GM12878 (cell line): ENCODE data around the gene AIDA. TPM values are rescaled to one million over a fixed set of nuclear protein-coding genes. Genes with fewer than 3 reads are reported as not detected.

ENCODE experiments used
- ATAC-seq: fragments of 200-7000 bp; cut with Tn5 transposase; 3 replicates; pipeline ENCODE4 v1.9.1; 2020; ENCODE audit warnings: mild to moderate bottlenecking, moderate library complexity
- BruUV-seq: library from RNA; stranded (reverse); fragments of 400-500 nt; replicated peaks from 2 replicates; lab custom pipeline; 2021; lab: Mats Ljungman, UMichigan
- CTCF ChIA-PET: fragments of 300-600 bp; sonication (Branson Sonifier 250); formaldehyde crosslinking; extraction: SDS; loops from one replicate; lab custom pipeline; 2021; ENCODE audit warnings: inconsistent platforms; lab: Yijun Ruan, JAX
- POLR2A ChIA-PET: fragments of 350-600 bp; formaldehyde crosslinking; extraction: SDS; loops from one replicate; lab custom pipeline; 2021; ENCODE audit warnings: inconsistent platforms; lab: Charles Lee
- RAD21 ChIA-PET: fragments of 300-600 bp; sonication (Branson Sonifier 250); formaldehyde crosslinking; loops from one replicate; lab custom pipeline; 2023; ENCODE audit warnings: antibody characterized with exemption; ENCODE audit not compliant: unreplicated experiment; lab: Charles Lee
- SMC1A ChIA-PET: fragments of 300-600 bp; sonication (Branson Sonifier 250); formaldehyde crosslinking; loops from one replicate; lab custom pipeline; 2023; ENCODE audit not compliant: unreplicated experiment, uncharacterized antibody; lab: Charles Lee
- DNase-seq: peaks from one replicate; pipeline ENCODE4 v3.0.0-alpha.2; 2011; ENCODE audit warnings: low read depth, low spot score
- FAIRE-seq: peaks from 3 replicates; lab custom pipeline; 2011; peaks lifted over from hg19 to GRCh38; lab: Jason Lieb, UNC
- H2AFZ ChIP-seq: 2 replicates; pipeline ENCODE4 v1.6.0; 2011; ENCODE audit warnings: low read depth, low read length, control low read depth; ENCODE audit not compliant: control insufficient read depth
- H3K27ac ChIP-seq: 2 replicates; pipeline ENCODE4 v1.5.1; 2011; ENCODE audit warnings: control low read depth; ENCODE audit not compliant: control insufficient read depth, insufficient read depth
- H3K27me3 ChIP-seq, 2 experiments: replicated peaks in 1 of 2; 2 replicates each; pipeline versions ENCODE4 v1.6.0 to v1.6.1; 2011; ENCODE audit warnings: low read length in 1 of 2; ENCODE audit not compliant: control insufficient read depth in 2 of 2, insufficient read depth in 2 of 2
- H3K36me3 ChIP-seq, 2 experiments: 2 replicates each; pipeline ENCODE4 v1.5.1; 2011; ENCODE audit warnings: low read length in 1 of 2; ENCODE audit not compliant: control insufficient read depth in 2 of 2, insufficient read depth in 2 of 2
- H3K4me1 ChIP-seq: 2 replicates; pipeline ENCODE4 v1.6.1; 2011; ENCODE audit warnings: mild to moderate bottlenecking, low read length, moderate library complexity, mixed read lengths; ENCODE audit not compliant: control insufficient read depth, insufficient read depth
- H3K4me2 ChIP-seq: 2 replicates; pipeline ENCODE4 v1.6.0; 2011; ENCODE audit warnings: control low read depth; ENCODE audit not compliant: control insufficient read depth, insufficient read depth
- H3K4me3 ChIP-seq: fragments of 200-600 bp; sonication (generic); 2 replicates; pipeline ENCODE4 v1.5.1; 2016
- H3K79me2 ChIP-seq: 2 replicates; pipeline ENCODE4 v1.6.0; 2011; ENCODE audit warnings: low read length; ENCODE audit not compliant: control insufficient read depth, insufficient read depth
- H3K9ac ChIP-seq: 2 replicates; pipeline ENCODE4 v1.8.0; 2011; ENCODE audit warnings: low read length, control low read depth, mixed read lengths; ENCODE audit not compliant: control insufficient read depth, insufficient read depth
- H3K9me3 ChIP-seq: replicated peaks from 3 replicates; pipeline ENCODE4 v1.5.1; 2011; ENCODE audit warnings: mild to moderate bottlenecking, low read length; ENCODE audit not compliant: control insufficient read depth, insufficient read depth
- H4K20me1 ChIP-seq: 2 replicates; pipeline ENCODE4 v1.6.0; 2011; ENCODE audit not compliant: control insufficient read depth, insufficient read depth
- MXI1 ChIP-seq: fragments of 150-350 bp; IDR thresholded peaks from 2 replicates; pipeline ENCODE4 v1.6.1; 2011; ENCODE audit warnings: low read depth, mild to moderate bottlenecking, inconsistent platforms, low read length, improper control_type of control experiment
- NR2C1 ChIP-seq: fragments of 450-650 bp; IDR thresholded peaks from 2 replicates; pipeline ENCODE4 v1.6.1; 2017; ENCODE audit warnings: antibody characterized with exemption, mild to moderate bottlenecking, moderate library complexity
- POLR2A ChIP-seq: IDR thresholded peaks from 2 replicates; pipeline ENCODE4 v1.6.1; 2011; ENCODE audit warnings: low read depth, mild to moderate bottlenecking, low read length
- RB1 ChIP-seq: fragments of 450-650 bp; formaldehyde crosslinking; IDR thresholded peaks from 2 replicates; pipeline ENCODE4 v1.6.1; 2017; ENCODE audit warnings: mild to moderate bottlenecking, borderline replicate concordance
- RCOR1 ChIP-seq: conservative IDR thresholded peaks from 2 replicates; pipeline ENCODE4 v1.6.1; 2012; ENCODE audit warnings: low read depth, low read length, improper control_type of control experiment
- SMC3 ChIP-seq: IDR thresholded peaks from 2 replicates; pipeline ENCODE4 v1.6.1; 2011; ENCODE audit warnings: low read length, improper control_type of control experiment, borderline replicate concordance
- SPI1 ChIP-seq: IDR thresholded peaks from 2 replicates; pipeline ENCODE4 v1.6.1; 2011; ENCODE audit warnings: low read depth, mild to moderate bottlenecking, low read length, moderate library complexity, borderline replicate concordance; ENCODE audit not compliant: insufficient read depth
- TAF1 ChIP-seq: IDR thresholded peaks from 2 replicates; pipeline ENCODE4 v1.6.1; 2011; ENCODE audit warnings: mild to moderate bottlenecking, low read depth, low read length, borderline replicate concordance
- WGBS: methylation state at CpG from one replicate; pipeline ENCODE4 v1.1.6; 2016; ENCODE audit warnings: low lambda C conversion rate; ENCODE audit not compliant: insufficient replicate concordance, insufficient coverage; ENCODE audit errors: missing lambda C conversion rate; 5-methylcytosine and 5-hydroxymethylcytosine counted together
- in situ Hi-C: fragments of 300-500 bp; cut with MboI; formaldehyde crosslinking; loops from 9 replicates; pipeline ENCODE4 v1.14.3; 2018; ENCODE audit warnings: mixed read lengths
- intact Hi-C: fragments of 100-400 bp; cut with micrococcal nuclease; formaldehyde crosslinking; loops from one replicate; pipeline ENCODE4 v1.14.2; 2022; ENCODE audit not compliant: unreplicated experiment
- polyA plus RNA-seq, 11 experiments: library from polyadenylated mRNA; depleted of rRNA in 4 of 11; unstranded in 6 of 11; stranded (reverse) in 5 of 11; fragments of >200 nt; fragmentation: Nextera tagmentation in 4 of 11; fragmentation: Illumina TruSeq in 1 of 11; extraction: Ambion mirVana in 4 of 11; extraction: Trizol in 1 of 11; gene quantifications; 1 replicate in 1 of 11; 2 replicates in 10 of 11; pipeline versions ENCODE4 v1.2.1 to v1.2.3, GENCODE V29; 2011 to 2016; ENCODE audit warnings: inconsistent platforms in 2 of 11, missing spikeins in 2 of 11, low read depth in 1 of 11
- total RNA-seq, 4 experiments: library from RNA; depleted of rRNA in 3 of 4; stranded (reverse); fragments of >200 nt in 3 of 4; fragmentation: Illumina TruSeq in 1 of 4; extraction: Trizol in 1 of 4; gene quantifications; 2 replicates each; pipeline versions ENCODE4 v1.2.1 to v1.2.3, GENCODE V29; 2013 to 2021
- TF ChIP-seq, protein P1 (sequence below): fragments of 450-650 bp; IDR thresholded peaks from 2 replicates; pipeline ENCODE4 v1.6.1; 2014; ENCODE audit warnings: mild to moderate bottlenecking

Gene AIDA
- total and polyA plus RNA-seq, 10 of the 15 experiments (the other 5 are each of a cell fraction or from before 2014, with no cell fraction given), result 8.9 to 43.1 (median 19.2) TPM

DNA sequence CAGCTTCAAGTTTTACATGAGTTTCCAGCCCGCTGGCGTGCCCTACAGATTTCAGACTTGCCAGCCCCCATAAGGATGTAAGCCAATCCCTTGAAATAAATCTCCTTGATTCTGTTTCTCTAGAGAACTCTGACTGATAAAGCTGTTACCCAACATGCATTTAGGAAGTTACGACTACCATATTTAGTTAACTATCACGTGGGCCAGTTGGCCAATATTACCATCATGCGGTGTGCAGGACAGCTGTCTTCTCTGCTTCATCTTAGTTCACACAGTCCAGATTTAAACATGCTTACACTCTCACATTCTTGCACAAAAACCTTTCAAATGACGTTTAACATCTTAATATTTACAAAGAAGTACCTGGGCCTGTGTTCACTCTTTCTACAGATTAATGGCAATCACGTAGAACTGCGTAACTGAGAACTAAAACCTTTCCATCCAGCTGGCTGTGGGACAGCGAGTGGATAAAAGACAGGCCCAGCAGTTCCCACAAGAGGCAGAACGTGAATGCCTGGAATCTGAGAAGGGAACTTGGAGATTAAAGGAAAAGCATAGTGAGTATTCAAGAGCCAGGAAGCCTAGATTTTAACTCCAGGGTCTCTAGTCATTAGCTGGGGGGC, 45.5 kb upstream of the AIDA start:
- H3K36me3 ChIP-seq, result no peaks in the 10 kb centered on the region
- intact Hi-C loops (no loop called here), in situ Hi-C loops (no loop called here)
- H4K20me1 ChIP-seq, result no peaks in the 10 kb centered on the region
- no peaks in the 10 kb centered on the region; a peak in 1 of 4 replicates for H3K27me3 ChIP-seq
- TF ChIP-seq TAF1, result no peak
- no peak for TF ChIP-seq RB1
- TF ChIP-seq NR2C1, result no peak
- no peak for TF ChIP-seq POLR2A
- TF ChIP-seq SPI1, result no peak
- TF ChIP-seq MXI1, result no peak
- TF ChIP-seq RCOR1, result no peak
- no peak for TF ChIP-seq SMC3
- TF ChIP-seq, protein P1, sequence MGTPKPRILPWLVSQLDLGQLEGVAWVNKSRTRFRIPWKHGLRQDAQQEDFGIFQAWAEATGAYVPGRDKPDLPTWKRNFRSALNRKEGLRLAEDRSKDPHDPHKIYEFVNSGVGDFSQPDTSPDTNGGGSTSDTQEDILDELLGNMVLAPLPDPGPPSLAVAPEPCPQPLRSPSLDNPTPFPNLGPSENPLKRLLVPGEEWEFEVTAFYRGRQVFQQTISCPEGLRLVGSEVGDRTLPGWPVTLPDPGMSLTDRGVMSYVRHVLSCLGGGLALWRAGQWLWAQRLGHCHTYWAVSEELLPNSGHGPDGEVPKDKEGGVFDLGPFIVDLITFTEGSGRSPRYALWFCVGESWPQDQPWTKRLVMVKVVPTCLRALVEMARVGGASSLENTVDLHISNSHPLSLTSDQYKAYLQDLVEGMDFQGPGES, result no peak
- FAIRE-seq, result no peak
- H3K27ac ChIP-seq, result no peak overlapping the region
- H3K4me1 ChIP-seq, result no peaks in the 10 kb centered on the region
- H2AFZ ChIP-seq, result no peak overlapping the region
- CTCF ChIA-PET, result interaction anchor here (0.7 kb wide), 1 partner anchor 366 kb away, joined by 3 read pairs; no protein-coding TSS in a partner anchor
- ATAC-seq, result no peak
- POLR2A ChIA-PET, result no interaction called here
- BruUV-seq, result no TSS peak
- SMC1A ChIA-PET, result interaction anchor here (0.8 kb wide), 1 partner anchor 16 kb away, joined by 3 read pairs; no protein-coding TSS in a partner anchor
- H3K9ac ChIP-seq, result no peak overlapping the region
- RAD21 ChIA-PET, result no interaction called here
- DNase-seq, result no peak
- H3K9me3 ChIP-seq, result no peaks in the 10 kb centered on the region
- H3K4me3 ChIP-seq, result no peak overlapping the region
- 56% methylated on average over 10 of the region's 10 CpGs for WGBS
- no peaks in the 10 kb centered on the region for H3K79me2 ChIP-seq
- H3K4me2 ChIP-seq, result no peak overlapping the region
